Muscle layer of colon (tissue), 2 donors: Measurements from ENCODE around the gene LRRC7.

Experiments
- H3K27ac ChIP-seq: one replicate; pipeline ENCODE4 v1.7.0; 2013; ENCODE audit warnings: low read depth, mild to moderate bottlenecking, low read length, moderate library complexity
- H3K27me3 ChIP-seq, 2 donors: one replicate each; pipeline ENCODE4 v1.7.0; 2013; ENCODE audit warnings: low read length in 2 of 2, mild to moderate bottlenecking in 2 of 2; ENCODE audit not compliant: insufficient read depth in 2 of 2, control insufficient read depth in 1 of 2
- H3K36me3 ChIP-seq: one replicate; pipeline ENCODE4 v1.7.0; 2013; ENCODE audit warnings: mild to moderate bottlenecking, low read length; ENCODE audit not compliant: insufficient read depth
- H3K4me1 ChIP-seq: one replicate; pipeline ENCODE4 v1.7.0; 2013; ENCODE audit warnings: mild to moderate bottlenecking, low read length; ENCODE audit not compliant: insufficient read depth
- H3K4me3 ChIP-seq, 2 donors: one replicate each; pipeline ENCODE4 v1.7.0; 2013; ENCODE audit warnings: low read length in 2 of 2, low read depth in 1 of 2, mild to moderate bottlenecking in 1 of 2, moderate library complexity in 1 of 2
- H3K9ac ChIP-seq: one replicate; pipeline ENCODE4 v1.7.0; 2013; ENCODE audit warnings: low read length
- H3K9me3 ChIP-seq: one replicate; pipeline ENCODE4 v1.7.0; 2013; ENCODE audit warnings: mild to moderate bottlenecking, low read length
- donor health status: abdominal sarcoma.
- donor health status: Adenocarcinoma of cecum.

The LRRC7 gene

GRCh38 chr1:69777971-69778370, 210.2 kb downstream of the LRRC7 start:
- Histone ChIP-seq H3K9me3 (no peaks in the 10 kb centered on the region), H3K27ac (no peak overlapping the region), H3K4me3 (no peak overlapping the region), H3K36me3 (no peaks in the 10 kb centered on the region), H3K9ac (no peak overlapping the region), H3K4me1 (no peaks in the 10 kb centered on the region), H3K27me3 (no peaks in the 10 kb centered on the region)

GRCh38 chr1:69787151-69787550, 219.4 kb downstream of the LRRC7 start:
- Histone ChIP-seq H3K4me3 (no peak overlapping the region), H3K9me3 (no peaks in the 10 kb centered on the region), H3K9ac (no peak overlapping the region), H3K27me3 (no peaks in the 10 kb centered on the region), H3K36me3 (no peaks in the 10 kb centered on the region), H3K27ac (no peak overlapping the region), H3K4me1 (no peaks in the 10 kb centered on the region)

GRCh38 chr1:69791311-69791710, 223.6 kb downstream of the LRRC7 start:
- no peak overlapping the region for H3K27ac ChIP-seq
- no peaks in the 10 kb centered on the region for H3K4me1 ChIP-seq
- H3K36me3 ChIP-seq, result no peaks in the 10 kb centered on the region
- no peak overlapping the region for H3K9ac ChIP-seq
- no peaks in the 10 kb centered on the region for H3K9me3 ChIP-seq
- no peak overlapping the region for H3K4me3 ChIP-seq
- no peaks in the 10 kb centered on the region for H3K27me3 ChIP-seq

- Histone ChIP-seq H3K36me3 (no peaks in the 10 kb centered on the region), H3K9me3 (no peaks in the 10 kb centered on the region), H3K9ac (no peak overlapping the region), H3K27me3 (no peaks in the 10 kb centered on the region), H3K27ac (no peak overlapping the region), H3K4me3 (no peak overlapping the region), H3K4me1 (no peaks in the 10 kb centered on the region)
These were observed 227.1 kb downstream of the LRRC7 start for GRCh38 chr1:69794831-69795230.

GRCh38 chr1:69814926-69815325, 247.2 kb downstream of the LRRC7 start:
- Histone ChIP-seq H3K9ac (no peak overlapping the region), H3K9me3 (no peaks in the 10 kb centered on the region), H3K27ac (no peak overlapping the region), H3K27me3 (no peaks in the 10 kb centered on the region), H3K36me3 (no peaks in the 10 kb centered on the region), H3K4me1 (no peaks in the 10 kb centered on the region), H3K4me3 (no peak overlapping the region)

GRCh38 chr1:69824932-69825331, 257.2 kb downstream of the LRRC7 start:
- Histone ChIP-seq H3K36me3 (no peaks in the 10 kb centered on the region), H3K4me1 (no peaks in the 10 kb centered on the region), H3K4me3 (no peak overlapping the region), H3K9ac (no peak overlapping the region), H3K27me3 (no peaks in the 10 kb centered on the region), H3K27ac (no peak overlapping the region), H3K9me3 (no peaks in the 10 kb centered on the region)

- no peak overlapping the region for H3K27ac ChIP-seq
- H3K36me3 ChIP-seq, result no peaks in the 10 kb centered on the region
- no peaks in the 10 kb centered on the region for H3K9me3 ChIP-seq
- H3K9ac ChIP-seq, result no peak overlapping the region
- H3K4me3 ChIP-seq, result no peak overlapping the region
- H3K4me1 ChIP-seq, result no peaks in the 10 kb centered on the region
- no peaks in the 10 kb centered on the region for H3K27me3 ChIP-seq
These were observed 260.0 kb downstream of the LRRC7 start for GRCh38 chr1:69827732-69828131.

- Histone ChIP-seq H3K36me3 (no peaks in the 10 kb centered on the region), H3K27ac (no peak overlapping the region), H3K9ac (no peak overlapping the region), H3K4me1 (no peaks in the 10 kb centered on the region), H3K27me3 (no peaks in the 10 kb centered on the region), H3K4me3 (no peak overlapping the region), H3K9me3 (no peaks in the 10 kb centered on the region)
These were observed 265.8 kb downstream of the LRRC7 start for GRCh38 chr1:69833536-69833935.

GRCh38 chr1:69834336-69834735, 266.6 kb downstream of the LRRC7 start:
- H3K4me3 ChIP-seq, result no peak overlapping the region
- no peaks in the 10 kb centered on the region for H3K9me3 ChIP-seq
- no peak overlapping the region for H3K9ac ChIP-seq
- no peaks in the 10 kb centered on the region for H3K36me3 ChIP-seq
- H3K27me3 ChIP-seq, result no peaks in the 10 kb centered on the region
- no peak overlapping the region for H3K27ac ChIP-seq
- no peaks in the 10 kb centered on the region for H3K4me1 ChIP-seq

GRCh38 chr1:69835955-69836354, 268.2 kb downstream of the LRRC7 start:
- H3K4me1 ChIP-seq, result no peaks in the 10 kb centered on the region
- H3K36me3 ChIP-seq, result no peaks in the 10 kb centered on the region
- H3K9me3 ChIP-seq, result no peaks in the 10 kb centered on the region
- no peak overlapping the region for H3K9ac ChIP-seq
- H3K27me3 ChIP-seq, result no peaks in the 10 kb centered on the region
- no peak overlapping the region for H3K27ac ChIP-seq
- no peak overlapping the region for H3K4me3 ChIP-seq

GRCh38 chr1:69836971-69837636, 269.4 kb downstream of the LRRC7 start:
- Histone ChIP-seq H3K9me3 (no peaks in the 10 kb centered on the region), H3K36me3 (no peaks in the 10 kb centered on the region), H3K4me3 (no peak overlapping the region), H3K27me3 (no peaks in the 10 kb centered on the region), H3K9ac (no peak overlapping the region), H3K27ac (no peak overlapping the region), H3K4me1 (no peaks in the 10 kb centered on the region)

GRCh38 chr1:69842326-69842725, 274.6 kb downstream of the LRRC7 start:
- H3K9ac ChIP-seq, result no peak overlapping the region
- no peaks in the 10 kb centered on the region for H3K36me3 ChIP-seq
- H3K9me3 ChIP-seq, result no peaks in the 10 kb centered on the region
- H3K4me1 ChIP-seq, result no peaks in the 10 kb centered on the region
- H3K27ac ChIP-seq, result no peak overlapping the region
- no peak overlapping the region for H3K4me3 ChIP-seq
- H3K27me3 ChIP-seq, result no peaks in the 10 kb centered on the region
